Activated T-helper 9 cell treated with anti-CD3 and anti-CD28 coated beads, Interleukin-2, amount 50 U/mL, for 16 hours (primary cell): ENCODE results near the gene CPTP.

Experiments
- DNase-seq: peaks from one replicate; pipeline ENCODE4 v3.0.0-alpha.2; 2020; ENCODE audit warnings: low read depth

The CPTP gene

GRCh38 chr1:1324524-1325287, at the start of gene CPTP, which contains the start of gene INTS11:
CPTP (plus strand) TSS chr1:1324802; CDS start chr1:1326911, 2,109 bp downstream.
INTS11 (minus strand) TSS chr1:1324660; CDS start chr1:1324608, 52 bp downstream.
- DNase-seq, result peak; percentile 95

GRCh38 chr1:1274931-1275431, 49.6 kb upstream of the CPTP start:
- no peak for DNase-seq

GRCh38 chr1:1275836-1276235, 48.8 kb upstream of the CPTP start:
- DNase-seq, result no peak

- no peak for DNase-seq
These were observed 46.0 kb upstream of the CPTP start for GRCh38 chr1:1278620-1279019.

- no peak for DNase-seq
These were observed 45.6 kb upstream of the CPTP start for GRCh38 chr1:1279028-1279427.

- no peak for DNase-seq
These were observed 43.7 kb upstream of the CPTP start for GRCh38 chr1:1280782-1281481.

GRCh38 chr1:1281533-1282321, 42.9 kb upstream of the CPTP start:
- DNase-seq, result no peak

- DNase-seq, result no peak
These were observed 41.6 kb upstream of the CPTP start for GRCh38 chr1:1282998-1283397.

GRCh38 chr1:1283821-1284220, 40.8 kb upstream of the CPTP start:
- DNase-seq, result no peak

GRCh38 chr1:1284221-1285101, 40.1 kb upstream of the CPTP start:
- no peak for DNase-seq

- DNase-seq, result no peak
These were observed 39.5 kb upstream of the CPTP start for GRCh38 chr1:1285102-1285571.

GRCh38 chr1:1285611-1286311, 38.8 kb upstream of the CPTP start:
- no peak for DNase-seq

- no peak for DNase-seq
These were observed 38.0 kb upstream of the CPTP start for GRCh38 chr1:1286313-1287261.

- no peak for DNase-seq
These were observed 37.1 kb upstream of the CPTP start for GRCh38 chr1:1287288-1288110.

- peak; percentile 33 for DNase-seq
These were observed 34.3 kb upstream of the CPTP start for GRCh38 chr1:1290238-1290731.

- no peak for DNase-seq
These were observed 33.5 kb upstream of the CPTP start for GRCh38 chr1:1291023-1291528.

GRCh38 chr1:1291548-1292441, 32.8 kb upstream of the CPTP start:
- peak; percentile 49 for DNase-seq
